ENCODE results near the gene HSPA14.

Gene HSPA14

GRCh38 chr10:14822879-14823755 lies 15.0 kb upstream of the HSPA14 start:
- TF ChIP-seq CTCF (IDR thresholded peaks at IDR 0.05; ENCODE audit: low read depth, low read length), result peak; percentile 81
- DNase-seq (ENCODE audit: extremely low read depth, low read depth), result peak; percentile 27

- no peak for DNase-seq (ENCODE audit: extremely low read depth, low read depth)
- no peak for TF ChIP-seq CTCF (IDR thresholded peaks at IDR 0.05; ENCODE audit: low read depth, low read length)
Observed at GRCh38 chr10:14823966-14824365, 14.1 kb upstream of the HSPA14 start.

- no peak for DNase-seq (ENCODE audit: extremely low read depth, low read depth)
- no peak for TF ChIP-seq CTCF (IDR thresholded peaks at IDR 0.05; ENCODE audit: low read depth, low read length)
Observed at GRCh38 chr10:14826076-14826829, 11.9 kb upstream of the HSPA14 start.

- DNase-seq (ENCODE audit: extremely low read depth, low read depth), result no peak
- no peak for TF ChIP-seq CTCF (IDR thresholded peaks at IDR 0.05; ENCODE audit: low read depth, low read length)
Observed at GRCh38 chr10:14833106-14833505, 5.0 kb upstream of the HSPA14 start.

- no peak for TF ChIP-seq CTCF (IDR thresholded peaks at IDR 0.05; ENCODE audit: low read depth, low read length)
- DNase-seq (ENCODE audit: extremely low read depth, low read depth), result no peak
Observed at GRCh38 chr10:14836208-14836607, 1.9 kb upstream of the HSPA14 start.

GRCh38 chr10:14837003-14837756 lies 926 bp upstream of the HSPA14 start:
- peak; percentile 11 for DNase-seq (ENCODE audit: extremely low read depth, low read depth)
- no peak for TF ChIP-seq CTCF (IDR thresholded peaks at IDR 0.05; ENCODE audit: low read depth, low read length)
